ENCODE data around the gene ATP11B.

DNA sequence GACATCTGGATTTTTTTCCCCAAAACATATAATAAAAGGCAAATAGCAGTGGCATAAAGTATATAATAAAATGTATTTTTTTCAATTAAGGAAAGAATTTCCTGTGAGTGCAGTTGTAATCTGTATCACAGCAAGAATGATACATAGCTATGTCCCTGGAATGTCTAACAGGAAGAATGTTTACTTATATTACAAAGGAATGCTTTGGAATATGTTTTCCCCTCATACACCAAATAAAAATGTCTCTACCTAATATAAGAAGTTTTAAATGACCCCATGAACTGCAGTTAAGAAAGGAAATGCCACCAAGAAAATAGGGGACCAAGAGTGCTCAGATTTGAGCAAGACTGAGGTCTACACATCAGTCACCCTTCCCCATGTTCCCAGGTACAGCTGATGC, 38.0 kb upstream of the ATP11B start:
- TF ChIP-seq EZH2 (IDR thresholded peaks at IDR 0.05) (no peak), POLR2AphosphoS5 (IDR thresholded peaks at IDR 0.05; ENCODE audit: borderline replicate concordance, low read depth, low read length) (no peak)
